HL-60 (cell line): ENCODE results near the gene CREBBP.

Experiments used
- DNase-seq, 2 experiments: peaks; one replicate each; pipeline ENCODE4 v3.0.0-alpha.2; 2010 to 2020; ENCODE audit warnings: low read depth in 1 of 2, low spot score in 1 of 2
- H3K27ac ChIP-seq: fragments of 250-450 bp; sonication (Bioruptor Pico); replicated peaks from 2 replicates; pipeline ENCODE4 v1.5.1; 2020; ENCODE audit warnings: mild to moderate bottlenecking, moderate library complexity
- H3K27me3 ChIP-seq: fragments of 250-450 bp; sonication (Bioruptor Pico); 2 replicates; pipeline ENCODE4 v1.5.1; 2021; ENCODE audit warnings: mild to moderate bottlenecking, moderate library complexity; ENCODE audit not compliant: insufficient read depth, poor library complexity, severe bottlenecking
- H3K4me3 ChIP-seq: replicated peaks from 2 replicates; pipeline ENCODE4 v1.5.1; 2011; ENCODE audit warnings: mild to moderate bottlenecking, control low read depth, low read length; ENCODE audit not compliant: insufficient read depth
- CTCF ChIP-seq: IDR thresholded peaks from one replicate; pipeline ENCODE4 v1.5.1; 2011; ENCODE audit warnings: low read length, control low read depth, inconsistent platforms; ENCODE audit not compliant: insufficient read depth
- GABPA ChIP-seq: IDR thresholded peaks from 2 replicates; pipeline ENCODE4 v1.6.1; 2012; ENCODE audit warnings: low read depth
- POLR2AphosphoS5 ChIP-seq: IDR thresholded peaks from 2 replicates; pipeline ENCODE4 v1.6.1; 2012; ENCODE audit warnings: low read depth
- SPI1 ChIP-seq: IDR thresholded peaks from 2 replicates; pipeline ENCODE4 v1.6.1; 2012; ENCODE audit warnings: low read depth, mild to moderate bottlenecking, borderline replicate concordance
- TF ChIP-seq, protein P1 (sequence below): IDR thresholded peaks from 2 replicates; pipeline ENCODE4 v1.6.1; 2012; ENCODE audit warnings: low read depth; ENCODE audit not compliant: insufficient replicate concordance

Gene CREBBP

DNA sequence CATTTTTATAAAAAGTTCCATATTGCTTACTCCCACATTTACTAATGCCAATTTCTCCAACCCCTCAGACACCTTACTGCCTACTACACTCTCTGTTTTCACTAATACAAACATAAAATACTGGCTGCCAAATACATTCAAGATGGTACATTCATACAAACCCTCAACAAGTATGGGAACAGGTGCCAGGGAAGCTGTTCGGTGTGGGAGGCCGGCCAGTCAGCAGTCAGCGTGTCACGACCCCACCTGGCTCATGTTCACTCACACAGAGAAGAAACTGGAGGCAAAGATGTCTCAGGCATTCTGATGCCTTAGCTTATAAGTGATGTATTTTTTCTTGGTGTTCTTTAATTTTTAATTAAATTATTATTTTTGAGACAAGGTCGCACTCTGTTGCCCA, 120.8 kb downstream of the CREBBP start:
- no peak for TF ChIP-seq GABPA
- no peak for DNase-seq
- H3K4me3 ChIP-seq, result no peak overlapping the region
- H3K27me3 ChIP-seq, result no peaks in the 10 kb centered on the region
- H3K27ac ChIP-seq, result no peak overlapping the region

- Histone ChIP-seq H3K4me3 (no peak overlapping the region), H3K27me3 (no peaks in the 10 kb centered on the region), H3K27ac (no peak overlapping the region)
- DNase-seq, result no peak
- TF ChIP-seq CTCF (no peak), POLR2AphosphoS5 (no peak), SPI1 (no peak), GABPA (no peak)
- TF ChIP-seq, protein P1, sequence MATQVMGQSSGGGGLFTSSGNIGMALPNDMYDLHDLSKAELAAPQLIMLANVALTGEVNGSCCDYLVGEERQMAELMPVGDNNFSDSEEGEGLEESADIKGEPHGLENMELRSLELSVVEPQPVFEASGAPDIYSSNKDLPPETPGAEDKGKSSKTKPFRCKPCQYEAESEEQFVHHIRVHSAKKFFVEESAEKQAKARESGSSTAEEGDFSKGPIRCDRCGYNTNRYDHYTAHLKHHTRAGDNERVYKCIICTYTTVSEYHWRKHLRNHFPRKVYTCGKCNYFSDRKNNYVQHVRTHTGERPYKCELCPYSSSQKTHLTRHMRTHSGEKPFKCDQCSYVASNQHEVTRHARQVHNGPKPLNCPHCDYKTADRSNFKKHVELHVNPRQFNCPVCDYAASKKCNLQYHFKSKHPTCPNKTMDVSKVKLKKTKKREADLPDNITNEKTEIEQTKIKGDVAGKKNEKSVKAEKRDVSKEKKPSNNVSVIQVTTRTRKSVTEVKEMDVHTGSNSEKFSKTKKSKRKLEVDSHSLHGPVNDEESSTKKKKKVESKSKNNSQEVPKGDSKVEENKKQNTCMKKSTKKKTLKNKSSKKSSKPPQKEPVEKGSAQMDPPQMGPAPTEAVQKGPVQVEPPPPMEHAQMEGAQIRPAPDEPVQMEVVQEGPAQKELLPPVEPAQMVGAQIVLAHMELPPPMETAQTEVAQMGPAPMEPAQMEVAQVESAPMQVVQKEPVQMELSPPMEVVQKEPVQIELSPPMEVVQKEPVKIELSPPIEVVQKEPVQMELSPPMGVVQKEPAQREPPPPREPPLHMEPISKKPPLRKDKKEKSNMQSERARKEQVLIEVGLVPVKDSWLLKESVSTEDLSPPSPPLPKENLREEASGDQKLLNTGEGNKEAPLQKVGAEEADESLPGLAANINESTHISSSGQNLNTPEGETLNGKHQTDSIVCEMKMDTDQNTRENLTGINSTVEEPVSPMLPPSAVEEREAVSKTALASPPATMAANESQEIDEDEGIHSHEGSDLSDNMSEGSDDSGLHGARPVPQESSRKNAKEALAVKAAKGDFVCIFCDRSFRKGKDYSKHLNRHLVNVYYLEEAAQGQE, result no peak
Measured at GRCh38 chr16:3756113-3756512, 124.4 kb downstream of the CREBBP start.

DNA sequence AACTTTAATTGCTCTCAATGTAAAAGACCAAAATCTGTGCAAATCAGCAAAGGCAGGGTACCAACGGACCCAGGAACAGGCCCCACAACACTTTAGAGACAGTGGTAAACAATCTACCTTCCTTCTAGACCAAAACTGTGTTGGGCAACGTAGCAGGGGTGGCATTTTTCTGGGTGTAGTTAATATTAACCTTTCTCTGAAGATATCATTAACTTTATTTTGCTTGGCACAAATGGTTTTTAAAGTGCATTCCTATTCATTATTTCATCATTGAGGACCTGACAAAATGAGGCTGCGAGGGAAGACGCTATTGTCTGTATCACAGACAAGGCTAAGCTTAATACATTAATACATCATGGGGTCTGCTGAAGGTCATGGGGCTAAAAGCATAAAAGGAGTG, 125.3 kb downstream of the CREBBP start:
- no peak for DNase-seq
- no peaks in the 10 kb centered on the region for H3K27me3 ChIP-seq
- H3K27ac ChIP-seq, result no peak overlapping the region
- TF ChIP-seq GABPA (no peak), POLR2AphosphoS5 (no peak), CTCF (no peak), SPI1 (no peak)
- TF ChIP-seq, protein P1, result no peak
- no peak overlapping the region for H3K4me3 ChIP-seq

DNA sequence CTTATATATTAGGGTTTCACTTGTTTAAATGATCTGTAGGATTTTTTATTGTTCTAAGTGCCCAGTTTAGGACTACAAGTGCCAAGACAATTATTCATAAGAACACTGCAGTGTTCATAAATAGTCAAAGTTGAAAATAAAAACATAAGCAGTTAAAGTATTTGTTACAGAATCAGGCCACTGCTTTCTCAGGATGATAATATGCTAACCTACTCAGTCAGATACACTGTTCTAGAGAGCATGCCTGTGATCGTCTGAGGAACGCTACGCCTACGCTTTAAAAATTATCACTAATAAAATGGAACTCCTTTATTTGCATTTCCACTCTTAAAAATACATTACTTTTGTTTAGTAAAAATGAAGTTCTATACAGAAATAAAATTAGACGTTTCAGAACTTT, 125.7 kb downstream of the CREBBP start:
- no peak overlapping the region for H3K4me3 ChIP-seq
- no peak for TF ChIP-seq SPI1
- no peak for TF ChIP-seq CTCF
- TF ChIP-seq POLR2AphosphoS5, result no peak

More for the DNA sequence above, 125.7 kb downstream of the CREBBP start:
- H3K27me3 ChIP-seq, result no peaks in the 10 kb centered on the region
- no peak for DNase-seq
- H3K27ac ChIP-seq, result no peak overlapping the region
